ENCODE results near the gene ZNF385B.
A peak's percentile ranks its signal among the peaks of the same experiment; 100 is the strongest.

Gene ZNF385B

GRCh38 chr2:179855673-179856072 is 5.7 kb downstream of the ZNF385B start:
- no peak for DNase-seq

DNA sequence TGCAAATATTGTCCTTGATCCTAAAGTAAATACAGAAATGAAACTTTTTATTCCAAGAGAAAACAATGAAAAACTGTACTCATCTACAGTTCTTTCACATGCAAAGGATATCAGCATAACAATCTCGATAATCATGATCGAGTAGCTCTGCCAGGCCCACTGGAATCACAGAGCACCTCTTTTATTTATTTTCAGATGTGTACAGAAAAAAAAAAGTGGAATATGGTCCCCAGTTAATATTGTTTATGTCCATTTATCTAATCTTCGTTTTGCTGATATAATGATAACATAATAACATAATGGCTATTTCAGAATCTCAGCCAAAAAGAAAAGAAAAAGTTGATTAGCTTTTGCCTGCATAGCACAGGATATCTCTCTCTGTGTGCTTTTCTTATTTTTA is 6.5 kb downstream of the ZNF385B start:
- no peak for DNase-seq

DNA sequence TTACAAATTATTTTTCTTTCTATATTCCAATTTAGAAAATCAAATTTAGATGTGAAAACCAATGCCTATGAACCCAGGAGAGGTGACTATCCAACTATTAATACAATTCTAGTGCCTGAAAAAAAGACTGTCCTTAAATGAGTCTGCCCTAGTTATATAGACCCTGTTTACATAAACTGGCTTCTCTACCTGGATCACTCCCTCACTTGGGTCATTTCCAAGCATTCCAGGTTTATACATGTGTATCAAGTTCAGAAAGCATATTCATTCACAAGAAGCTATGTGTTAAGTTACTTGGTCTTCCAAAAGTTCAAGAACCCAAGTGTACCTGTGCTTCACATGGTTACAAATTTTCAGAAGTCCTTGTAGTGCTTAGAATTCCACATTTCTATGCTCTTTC is 8.3 kb downstream of the ZNF385B start:
- DNase-seq, result no peak

GRCh38 chr2:179850188-179850587 is 11.2 kb downstream of the ZNF385B start:
- no peak for DNase-seq

DNA sequence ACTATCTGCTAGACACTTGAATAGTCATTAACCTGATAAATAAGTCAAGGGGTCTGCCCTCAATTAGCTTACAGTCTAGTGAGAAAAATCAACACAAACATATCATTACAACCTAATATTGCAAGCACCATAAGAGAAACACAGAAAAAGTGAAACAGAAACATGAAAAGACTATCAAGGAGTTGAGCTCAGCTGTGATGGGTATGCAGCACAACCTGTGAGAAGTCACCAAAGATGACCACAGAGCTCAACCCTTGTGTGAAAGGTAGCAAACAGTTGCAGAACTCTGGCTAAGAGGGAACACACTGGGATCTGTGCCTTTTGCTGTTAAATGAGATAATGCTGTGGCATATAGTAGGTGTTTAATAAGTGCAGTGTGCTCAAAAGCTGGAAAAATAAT is 11.7 kb downstream of the ZNF385B start:
- no peak for DNase-seq

DNA sequence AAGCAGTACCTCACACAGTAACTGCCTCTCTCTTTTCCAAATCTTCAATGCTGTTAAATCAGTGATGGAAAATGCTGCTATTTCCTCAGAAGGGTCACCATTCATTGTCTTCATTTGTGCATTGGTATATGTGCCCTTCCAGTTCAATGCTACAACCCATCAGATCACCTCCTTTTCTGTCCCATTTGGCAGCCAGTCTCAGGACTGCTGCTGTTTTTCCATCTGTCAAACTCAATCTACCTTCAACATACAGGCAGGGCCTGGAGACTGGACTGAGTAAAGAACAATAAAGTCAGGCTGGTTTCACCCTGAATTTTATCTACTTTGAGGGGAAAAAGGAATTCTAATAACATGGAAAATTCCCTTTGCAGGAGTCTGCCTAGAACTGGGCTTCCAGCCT is 17.9 kb downstream of the ZNF385B start:
- DNase-seq, result no peak

GRCh38 chr2:179842498-179843153 is 18.8 kb downstream of the ZNF385B start:
- DNase-seq, result peak in 1 of 2 experiments; percentile 63

DNA sequence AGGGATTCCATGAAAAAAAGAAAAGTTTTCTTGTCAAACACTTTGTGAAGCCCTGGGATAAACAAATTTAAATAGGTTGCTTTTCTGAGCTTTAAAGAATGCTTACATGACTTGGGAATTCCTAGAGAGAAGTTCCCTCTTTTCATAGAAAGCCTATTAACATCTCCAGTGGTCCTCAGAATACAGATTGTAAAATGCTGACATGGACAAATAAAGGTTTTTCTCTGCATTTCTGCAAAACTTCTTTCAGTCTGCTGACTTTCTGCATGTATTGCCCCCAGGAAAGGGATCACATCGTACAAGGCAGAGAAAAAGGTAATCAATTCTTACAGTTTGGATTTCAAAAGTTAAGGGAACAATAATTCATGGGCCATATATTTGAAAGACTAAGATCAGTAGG is 20.6 kb downstream of the ZNF385B start:
- DNase-seq, result no peak

GRCh38 chr2:179837408-179837807 is 24.0 kb downstream of the ZNF385B start:
- no peak for DNase-seq

GRCh38 chr2:179830043-179830787 is 31.2 kb downstream of the ZNF385B start:
- peak; percentile 83 to 90 for DNase-seq

GRCh38 chr2:179826297-179826696 is 35.1 kb downstream of the ZNF385B start:
- DNase-seq, result no peak

GRCh38 chr2:179825494-179825893 is 35.9 kb downstream of the ZNF385B start:
- DNase-seq, result no peak

GRCh38 chr2:179824961-179825360 is 36.5 kb downstream of the ZNF385B start:
- no peak for DNase-seq

DNA sequence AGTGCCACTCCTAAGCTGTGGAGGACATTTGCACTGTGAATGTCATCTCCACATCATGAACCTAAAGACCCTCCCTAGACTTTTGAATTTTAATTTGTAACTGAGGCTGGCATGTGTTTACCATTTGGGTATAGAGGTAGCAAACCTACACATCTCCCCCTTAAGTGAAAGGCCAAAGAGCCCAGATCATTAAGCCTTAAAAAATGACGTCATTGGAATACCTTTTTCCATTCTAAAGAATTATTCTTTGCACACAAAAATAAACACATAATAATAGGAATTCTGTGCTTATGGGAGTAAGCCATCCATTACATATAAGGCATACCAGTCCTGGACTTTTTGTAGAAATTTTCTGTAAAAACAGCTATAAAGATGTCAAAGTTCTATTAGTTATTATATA is 38.9 kb downstream of the ZNF385B start:
- DNase-seq, result no peak

GRCh38 chr2:179818546-179818945 is 42.9 kb downstream of the ZNF385B start:
- no peak for DNase-seq

DNA sequence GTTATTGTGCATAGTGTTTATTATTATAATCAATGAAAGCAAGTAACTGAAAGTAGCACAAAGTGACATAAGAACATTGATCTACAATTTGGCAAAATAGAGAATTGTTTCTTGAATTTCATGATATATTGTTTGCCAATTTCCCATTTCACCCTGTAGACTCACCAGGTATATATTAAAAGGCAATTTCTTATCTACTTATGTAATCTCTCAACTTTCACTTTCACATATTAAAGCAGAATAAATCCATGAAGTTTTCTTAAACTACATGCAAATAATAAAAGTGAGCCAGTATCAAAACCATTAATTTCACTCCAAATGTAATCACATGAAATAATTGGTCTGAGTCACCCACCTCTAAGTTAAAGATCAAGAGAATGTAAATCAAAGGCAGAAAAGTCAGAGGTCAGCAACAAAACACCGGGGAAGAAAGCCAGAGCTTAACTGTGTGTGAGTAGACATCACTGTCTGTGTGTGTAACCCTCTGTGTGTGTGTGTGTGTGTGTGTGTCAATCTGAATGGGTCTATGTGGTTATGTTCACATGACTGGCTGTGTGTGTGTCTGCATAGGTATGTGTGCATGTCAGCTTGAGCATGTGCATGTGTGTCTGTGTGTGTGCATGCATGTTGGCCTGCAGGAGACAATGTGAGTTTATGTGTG is 44.1 kb downstream of the ZNF385B start:
- no peak for DNase-seq

DNA sequence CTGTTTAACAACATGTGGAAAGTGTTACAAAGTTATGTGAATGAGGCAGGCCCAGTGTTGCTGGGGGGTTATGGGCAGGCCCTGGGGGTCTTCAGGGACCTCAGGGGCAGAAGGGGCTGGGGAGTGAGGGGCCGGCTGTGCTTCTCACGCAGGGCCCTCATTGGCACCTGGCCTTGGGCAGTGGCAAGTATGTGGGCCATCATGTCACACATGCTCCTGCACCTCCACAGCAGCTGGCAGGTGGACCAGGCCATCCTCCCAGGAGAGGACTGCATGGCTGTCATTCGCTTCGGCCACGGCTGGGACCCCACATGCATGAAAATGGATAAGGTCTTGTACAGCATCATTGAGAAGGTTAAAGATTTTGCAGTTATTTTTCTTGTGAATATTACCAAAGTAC is 47.4 kb downstream of the ZNF385B start:
- no peak for DNase-seq

DNA sequence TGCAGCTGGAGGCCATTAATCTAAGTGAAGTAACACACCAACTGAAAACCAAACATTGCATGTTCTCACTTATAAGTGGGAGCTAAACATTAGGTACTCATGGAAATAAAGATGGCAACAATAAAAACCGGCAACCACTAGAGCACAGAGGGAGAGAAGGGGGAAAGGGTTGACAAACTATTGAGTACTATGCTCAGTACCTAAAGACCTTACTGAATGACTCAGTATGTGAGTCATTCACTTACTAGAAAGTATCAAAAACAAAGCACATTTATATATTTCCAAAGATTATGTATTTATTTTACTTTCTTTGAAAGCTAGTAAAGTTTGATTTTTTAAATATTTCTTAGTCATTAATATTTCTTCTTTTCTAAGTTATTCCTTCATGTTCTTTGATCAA is 48.9 kb downstream of the ZNF385B start:
- no peak for DNase-seq

GRCh38 chr2:179811042-179811441 is 50.4 kb downstream of the ZNF385B start:
- DNase-seq, result no peak

DNA sequence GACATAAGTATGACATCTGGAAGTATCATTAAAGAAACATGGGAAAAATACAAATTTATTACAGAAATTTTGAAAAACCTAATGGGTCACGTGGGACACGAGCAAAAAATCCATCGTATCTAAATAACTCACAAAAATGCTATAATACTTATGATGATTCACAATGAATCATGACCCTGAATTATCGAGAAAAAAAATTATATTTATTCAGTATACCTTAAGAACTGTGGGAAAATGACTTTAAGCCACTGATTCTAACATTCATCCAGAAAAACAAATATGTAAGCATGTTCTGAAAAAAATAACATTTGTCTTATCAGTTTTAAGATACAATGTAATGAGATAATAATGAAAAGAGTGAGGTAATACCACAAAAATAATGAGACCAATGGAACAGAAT is 51.8 kb downstream of the ZNF385B start:
- DNase-seq, result no peak

GRCh38 chr2:179805001-179805400 is 56.4 kb downstream of the ZNF385B start:
- DNase-seq, result no peak

- DNase-seq, result no peak
Observed at GRCh38 chr2:179804206-179804605, 57.2 kb downstream of the ZNF385B start.

DNA sequence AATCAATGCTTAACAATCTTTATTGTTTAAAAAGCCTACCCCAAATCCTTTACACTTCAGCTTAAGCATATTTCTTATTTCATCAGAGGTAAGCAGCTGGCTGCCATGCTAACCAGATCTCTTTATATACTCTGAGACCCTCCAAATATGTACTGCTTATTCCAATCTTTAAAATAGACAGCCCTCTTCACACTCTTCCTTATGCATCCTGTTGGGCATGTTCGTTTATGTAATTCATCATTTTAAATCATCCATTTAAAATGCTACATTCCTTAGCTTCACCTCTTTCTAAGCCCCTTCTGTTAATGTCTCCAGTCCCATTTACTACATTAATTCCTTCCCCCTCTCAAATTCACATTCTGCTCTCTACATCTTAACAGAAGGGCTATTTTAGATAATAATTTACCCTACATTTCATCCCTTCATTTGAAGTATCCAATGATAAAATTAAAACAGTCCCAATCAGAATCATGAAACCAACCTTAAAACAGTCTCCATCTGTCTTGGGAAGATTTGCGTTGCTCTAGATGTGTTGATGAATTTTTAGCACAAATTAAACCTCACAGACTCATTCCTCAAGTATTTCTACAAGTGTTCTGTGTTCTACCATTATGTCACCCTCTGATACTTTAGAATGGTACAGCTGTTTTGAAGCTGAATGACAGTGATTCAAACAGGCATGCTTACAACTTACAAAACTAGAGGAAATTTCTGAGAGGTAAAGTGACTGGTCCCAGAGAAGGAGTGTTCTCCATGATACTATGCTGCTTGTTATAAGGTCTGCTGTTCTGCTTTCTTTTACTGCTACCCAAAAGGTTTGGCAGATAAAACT is 59.1 kb downstream of the ZNF385B start:
- DNase-seq, result no peak

Measured in NCI-H526 (cell line).